ENCODE measurements around the gene LMO4.

The LMO4 gene

DNA sequence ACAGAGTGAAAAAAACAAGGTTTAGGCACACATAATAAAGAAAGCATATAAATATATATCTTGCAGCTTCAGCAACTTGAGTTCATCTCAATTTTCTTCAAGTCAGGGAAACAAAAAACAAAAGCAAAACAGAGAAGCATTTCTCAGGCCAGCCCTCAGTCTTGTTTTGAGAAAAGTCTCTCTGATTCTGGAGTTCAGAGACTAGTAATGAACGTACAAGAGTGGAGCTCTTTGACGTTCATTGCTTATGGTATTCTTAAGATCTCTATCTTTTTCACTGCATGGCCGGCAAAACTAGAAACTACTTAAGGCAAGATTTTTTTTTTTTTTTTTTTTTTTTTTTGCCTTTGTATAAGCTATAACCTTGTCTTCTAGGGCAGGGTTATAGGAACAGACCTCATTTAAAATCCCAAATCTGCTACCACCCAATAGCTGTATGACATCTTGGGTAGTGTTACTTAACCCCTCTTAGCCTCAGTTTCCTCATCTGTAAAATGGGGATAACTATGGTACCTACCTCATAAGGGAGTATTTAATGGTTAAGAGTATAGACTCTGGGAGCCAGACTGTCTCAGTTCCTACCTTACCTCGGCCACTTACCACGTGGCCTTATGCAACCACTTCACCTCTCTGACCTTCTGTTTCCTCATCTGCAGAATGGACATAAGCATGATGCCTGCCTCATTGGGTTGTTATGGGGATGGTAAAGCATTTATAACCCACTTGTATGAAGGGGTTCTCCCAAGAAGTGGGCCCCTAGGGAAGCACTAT is 33.6 kb downstream of the LMO4 start:
- no peak for DNase-seq

- no peak for DNase-seq
Observed at GRCh38 chr1:87362834-87363426, 34.2 kb downstream of the LMO4 start.

DNA sequence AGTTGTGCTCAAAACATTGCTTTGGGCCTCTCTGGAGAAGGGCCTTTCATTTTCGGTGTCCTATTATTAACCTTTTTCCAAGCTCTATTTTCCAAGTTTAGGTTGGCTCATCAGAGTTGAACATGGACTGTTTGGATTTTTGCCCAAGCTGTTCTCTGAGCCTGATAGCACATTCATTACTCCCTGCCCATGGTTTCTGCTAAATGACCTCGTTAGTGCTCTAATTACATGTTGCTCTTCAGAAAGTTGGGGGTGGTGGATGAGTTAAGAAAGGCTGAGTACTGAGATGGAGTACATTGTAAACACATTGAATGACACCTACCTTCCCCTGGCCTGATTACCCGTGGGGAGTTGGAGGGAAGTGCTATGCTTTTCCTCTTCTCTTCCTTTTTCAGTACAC is 38.9 kb downstream of the LMO4 start:
- DNase-seq, result no peak

GRCh38 chr1:87368907-87369306 is 40.2 kb downstream of the LMO4 start:
- DNase-seq, result no peak

GRCh38 chr1:87369736-87370478 is 41.2 kb downstream of the LMO4 start:
- no peak for DNase-seq

DNA sequence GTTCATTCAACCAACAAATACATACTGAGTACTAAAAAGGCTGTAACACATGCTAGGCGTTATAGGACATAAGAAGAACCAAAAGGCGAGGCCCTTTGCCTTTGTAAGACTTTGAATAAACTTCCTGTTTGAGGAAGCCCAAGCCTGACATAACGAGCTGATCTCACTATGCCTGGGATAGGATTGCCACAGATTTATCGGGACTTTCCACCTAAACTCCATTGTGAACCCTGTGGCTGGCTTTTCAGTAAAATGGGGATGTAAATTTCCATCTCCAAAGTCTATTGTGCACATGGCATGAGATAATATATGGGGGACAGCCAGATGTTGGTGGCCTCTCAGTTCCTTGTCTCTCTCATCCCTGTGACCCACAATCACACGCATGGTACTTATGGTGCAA is 41.9 kb downstream of the LMO4 start:
- no peak for DNase-seq

GRCh38 chr1:87379306-87379705 is 50.6 kb downstream of the LMO4 start:
- DNase-seq, result no peak

DNA sequence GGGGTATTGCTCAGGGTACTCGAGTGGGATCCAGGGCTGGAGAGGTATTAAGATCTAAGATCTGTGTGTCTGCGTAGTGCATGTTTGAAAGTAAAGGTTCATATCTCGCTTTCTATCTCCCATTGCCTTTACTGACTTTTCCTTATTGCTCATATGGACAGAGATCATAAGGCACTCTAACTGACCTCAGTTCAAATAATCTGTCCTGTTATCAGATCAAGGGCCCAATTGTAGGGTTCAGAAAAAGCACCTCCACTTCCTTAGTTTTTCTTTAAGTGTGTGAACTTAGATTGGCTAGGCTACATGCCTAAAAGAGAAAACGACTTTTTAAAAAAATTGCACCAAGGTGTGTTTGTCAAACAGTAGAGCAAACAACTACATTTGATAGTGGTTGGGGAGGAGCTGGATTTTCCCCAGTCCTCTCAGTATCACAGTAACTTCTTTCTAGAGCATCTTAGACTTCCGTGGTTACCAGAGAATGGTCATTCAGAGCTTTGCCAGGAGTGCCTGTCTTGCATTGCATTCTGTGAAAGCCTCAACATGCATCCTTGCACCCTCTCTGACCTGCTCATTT is 57.6 kb downstream of the LMO4 start:
- DNase-seq, result no peak

DNA sequence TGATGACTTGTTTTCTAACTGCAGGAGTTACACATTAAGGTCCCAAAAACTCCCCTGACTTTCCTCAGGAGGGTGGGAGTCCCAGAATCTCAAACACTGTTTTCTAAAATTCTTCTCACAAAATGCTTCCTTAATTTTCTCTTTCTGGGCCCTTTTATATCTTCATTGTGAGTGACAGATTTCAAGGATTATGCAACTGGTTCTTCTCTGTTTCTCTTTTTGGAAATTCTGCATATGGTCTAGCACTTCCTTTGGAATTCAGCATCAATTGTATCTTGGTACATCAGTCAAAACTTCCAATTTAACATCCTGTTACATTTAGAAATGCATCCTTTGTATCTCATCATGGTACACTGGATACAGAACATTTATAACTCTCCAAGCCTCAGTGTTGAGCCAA is 59.7 kb downstream of the LMO4 start:
- DNase-seq, result no peak

GRCh38 chr1:87389011-87389410 is 60.3 kb downstream of the LMO4 start:
- no peak for DNase-seq

DNA sequence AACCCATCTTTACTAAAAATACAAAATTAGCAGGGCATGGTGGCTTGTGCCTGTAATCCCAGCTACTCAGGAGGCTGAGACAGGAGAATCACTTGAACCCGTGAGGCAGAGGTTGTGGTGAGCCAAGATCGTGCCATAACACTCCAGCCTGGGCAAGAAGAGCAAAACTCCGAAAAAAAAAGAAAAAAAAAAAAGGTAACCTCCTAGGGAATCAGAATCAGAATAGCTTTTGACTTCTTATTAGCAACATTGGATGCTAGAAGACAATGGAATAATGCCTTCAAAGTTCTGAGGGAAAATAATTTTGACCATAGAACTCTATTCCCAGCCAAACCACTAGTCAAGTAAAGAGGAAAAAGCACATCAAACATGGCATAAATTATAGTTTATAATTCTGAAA is 60.9 kb downstream of the LMO4 start:
- DNase-seq, result no peak

- no peak for DNase-seq
Observed at GRCh38 chr1:87392248-87393192, 63.8 kb downstream of the LMO4 start.

- DNase-seq, result no peak
Observed at GRCh38 chr1:87393445-87394085, 64.9 kb downstream of the LMO4 start.

GRCh38 chr1:87394513-87394912 is 65.8 kb downstream of the LMO4 start:
- DNase-seq, result no peak

DNA sequence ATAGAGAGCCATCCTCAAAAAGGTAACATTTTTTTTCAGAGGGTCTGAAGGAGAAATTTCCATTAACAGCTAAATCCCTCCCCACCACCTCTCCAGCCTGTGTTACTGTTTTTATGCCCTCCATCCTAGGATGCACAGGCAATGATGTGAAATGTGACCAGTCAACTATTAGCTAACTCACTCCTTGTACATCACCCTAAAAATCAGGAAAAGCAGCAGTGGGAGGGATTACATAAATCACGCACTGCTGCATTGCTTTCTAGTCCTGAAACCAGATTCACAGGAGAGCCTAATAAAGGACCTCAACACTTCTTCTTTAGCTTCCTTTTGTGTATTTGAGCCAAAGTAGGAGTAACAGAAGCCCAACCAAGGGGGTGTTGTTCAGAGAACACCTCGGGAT is 66.3 kb downstream of the LMO4 start:
- DNase-seq, result no peak

Measured in KG1 (cell line).